B cell (primary cell): ENCODE data around the gene GCNT3.

Source experiments
- CTCF ChIP-seq: fragments of 200-600 bp; IDR thresholded peaks from one replicate; pipeline ENCODE4 v1.8.0; 2022; ENCODE audit warnings: antibody characterized with exemption, mild to moderate bottlenecking
- EZH2 ChIP-seq: IDR thresholded peaks from 2 replicates; pipeline ENCODE4 v1.6.1; 2012; ENCODE audit warnings: borderline replicate concordance, low read depth, mild to moderate bottlenecking, moderate library complexity, low read length; ENCODE audit not compliant: insufficient read depth, poor library complexity, severe bottlenecking

DNA sequence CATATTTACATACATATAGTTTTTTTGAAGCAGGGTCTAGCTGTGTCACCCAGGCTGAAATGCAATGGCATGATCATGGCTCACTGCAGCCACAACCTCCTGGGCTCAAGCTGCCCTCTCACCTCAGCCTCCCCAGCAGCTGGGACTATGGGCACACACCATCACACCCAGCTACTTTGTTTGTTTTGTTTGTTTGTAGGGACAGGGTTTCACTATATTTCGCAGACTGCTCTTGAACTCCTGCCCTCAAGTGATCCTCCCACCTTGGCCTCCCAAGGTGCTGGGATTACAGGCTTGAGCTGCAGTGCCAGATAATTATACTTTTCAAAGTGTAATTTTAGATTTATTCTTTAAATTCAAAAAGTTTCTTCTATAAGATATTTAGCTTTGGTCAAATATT is 35.5 kb downstream of the GCNT3 start:
- TF ChIP-seq CTCF (no peak), EZH2 (no peak)
